GM12801 (cell line): ENCODE data around the gene ENTHD1.

Experiments used
- TF ChIP-seq, protein P1 (sequence below): IDR thresholded peaks from one replicate; pipeline ENCODE4 v1.5.1; 2011; ENCODE audit warnings: control low read depth; ENCODE audit not compliant: insufficient read length; ENCODE audit errors: extremely low read depth

ENTHD1 gene

DNA sequence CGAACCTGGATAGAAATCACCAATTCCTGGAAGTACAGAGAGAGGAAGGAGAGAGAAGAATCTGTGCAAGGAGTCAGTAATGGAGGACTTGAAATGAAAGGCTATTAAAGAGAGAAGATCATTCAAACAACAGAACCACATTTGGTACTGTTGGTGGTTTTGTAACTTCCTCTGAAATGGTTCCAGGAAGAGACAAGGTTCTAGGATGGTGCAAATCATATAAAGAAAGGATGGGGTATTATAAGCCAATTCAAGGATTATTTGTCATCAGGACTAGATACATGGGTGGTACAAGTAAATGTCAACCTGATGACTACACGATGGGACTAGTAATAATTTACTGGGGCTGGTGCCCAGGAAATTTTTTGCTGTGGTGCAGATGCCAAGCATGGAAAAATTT, 37.7 kb upstream of the ENTHD1 start:
- TF ChIP-seq, protein P1, sequence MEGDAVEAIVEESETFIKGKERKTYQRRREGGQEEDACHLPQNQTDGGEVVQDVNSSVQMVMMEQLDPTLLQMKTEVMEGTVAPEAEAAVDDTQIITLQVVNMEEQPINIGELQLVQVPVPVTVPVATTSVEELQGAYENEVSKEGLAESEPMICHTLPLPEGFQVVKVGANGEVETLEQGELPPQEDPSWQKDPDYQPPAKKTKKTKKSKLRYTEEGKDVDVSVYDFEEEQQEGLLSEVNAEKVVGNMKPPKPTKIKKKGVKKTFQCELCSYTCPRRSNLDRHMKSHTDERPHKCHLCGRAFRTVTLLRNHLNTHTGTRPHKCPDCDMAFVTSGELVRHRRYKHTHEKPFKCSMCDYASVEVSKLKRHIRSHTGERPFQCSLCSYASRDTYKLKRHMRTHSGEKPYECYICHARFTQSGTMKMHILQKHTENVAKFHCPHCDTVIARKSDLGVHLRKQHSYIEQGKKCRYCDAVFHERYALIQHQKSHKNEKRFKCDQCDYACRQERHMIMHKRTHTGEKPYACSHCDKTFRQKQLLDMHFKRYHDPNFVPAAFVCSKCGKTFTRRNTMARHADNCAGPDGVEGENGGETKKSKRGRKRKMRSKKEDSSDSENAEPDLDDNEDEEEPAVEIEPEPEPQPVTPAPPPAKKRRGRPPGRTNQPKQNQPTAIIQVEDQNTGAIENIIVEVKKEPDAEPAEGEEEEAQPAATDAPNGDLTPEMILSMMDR, result no peak

DNA sequence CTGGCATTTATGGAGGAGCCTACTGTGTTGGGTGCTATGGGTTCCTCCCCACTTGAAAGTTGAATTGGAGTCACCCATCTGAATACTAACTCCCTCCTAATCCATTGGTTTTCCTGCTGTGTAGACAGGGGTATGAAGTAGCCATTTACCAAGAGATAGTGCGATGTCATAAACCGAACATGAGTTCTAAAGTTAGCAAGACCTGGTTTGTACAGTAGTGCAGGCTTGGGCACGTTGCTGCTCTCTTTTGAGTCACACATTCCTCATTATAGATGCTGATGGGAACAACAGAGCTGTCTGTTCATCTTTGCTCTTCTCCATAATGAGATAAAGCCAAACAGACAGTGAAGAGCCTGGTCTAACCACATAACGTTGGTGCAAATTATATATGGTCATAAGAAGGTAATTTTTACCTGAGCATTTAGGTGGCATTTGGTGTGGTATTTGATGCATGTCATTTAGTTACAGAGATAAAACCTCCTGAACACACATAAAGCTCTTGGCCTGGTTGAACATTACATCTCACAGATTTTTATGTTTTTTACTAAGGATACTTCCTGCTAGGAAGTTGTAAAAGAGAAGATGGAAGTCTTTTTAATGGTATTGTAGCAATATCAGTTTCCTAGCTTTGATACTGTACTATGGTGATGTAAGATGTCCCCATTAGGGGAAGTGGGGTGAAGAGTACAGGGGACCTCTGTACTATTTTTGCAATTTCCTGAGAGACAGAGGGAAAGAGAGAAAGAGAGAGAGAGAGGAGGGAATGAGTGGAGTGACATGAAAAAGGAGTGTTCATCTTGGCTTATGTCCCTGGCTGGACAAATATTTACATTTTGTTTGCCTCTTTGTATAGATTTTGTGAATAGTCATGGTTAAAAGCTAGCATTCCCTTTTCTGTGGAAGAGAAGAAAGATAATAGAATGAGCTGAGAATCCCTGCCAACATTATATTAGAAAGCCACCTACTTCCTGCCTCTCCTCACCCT, 35.3 kb upstream of the ENTHD1 start:
- TF ChIP-seq, protein P1, result no peak

DNA sequence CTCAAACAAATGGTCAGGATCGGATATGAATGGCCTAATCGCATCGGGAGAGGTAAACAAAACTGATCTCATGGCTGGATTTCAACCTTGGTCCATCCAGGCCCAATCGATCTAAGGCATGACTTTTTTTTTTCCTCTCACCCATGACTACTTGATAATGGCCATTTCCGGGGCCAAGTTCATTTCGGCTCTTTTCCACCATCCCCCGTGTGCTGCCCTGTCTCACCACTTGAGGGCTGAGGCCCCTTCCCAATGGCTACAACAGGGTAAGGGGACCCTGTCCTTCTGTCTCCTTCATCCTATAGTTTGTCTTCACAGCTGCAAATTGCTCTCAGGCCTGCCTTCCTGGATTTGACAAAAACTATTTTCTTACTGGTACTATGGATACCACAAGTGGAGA, 34.0 kb upstream of the ENTHD1 start:
- TF ChIP-seq, protein P1, result no peak

DNA sequence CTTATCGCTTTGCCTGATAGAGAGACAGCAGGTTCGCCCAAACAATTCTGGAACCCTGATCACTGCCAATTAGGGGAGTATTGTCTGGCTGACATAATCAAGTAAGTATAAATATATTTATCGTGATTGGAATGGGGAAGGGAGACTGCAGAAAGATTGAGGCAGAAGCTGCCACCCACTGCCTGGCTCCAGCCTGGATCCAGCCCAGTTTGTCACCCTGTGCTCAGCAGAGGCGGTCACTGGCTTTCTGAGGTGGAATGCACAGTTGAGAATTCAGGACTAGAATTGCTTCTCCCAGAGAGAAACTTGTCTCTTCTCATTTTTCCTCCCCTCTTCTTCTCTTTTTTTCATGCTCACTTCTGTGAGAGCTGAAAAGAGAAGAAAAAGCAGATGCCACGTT, 33.2 kb upstream of the ENTHD1 start:
- TF ChIP-seq, protein P1, result no peak

DNA sequence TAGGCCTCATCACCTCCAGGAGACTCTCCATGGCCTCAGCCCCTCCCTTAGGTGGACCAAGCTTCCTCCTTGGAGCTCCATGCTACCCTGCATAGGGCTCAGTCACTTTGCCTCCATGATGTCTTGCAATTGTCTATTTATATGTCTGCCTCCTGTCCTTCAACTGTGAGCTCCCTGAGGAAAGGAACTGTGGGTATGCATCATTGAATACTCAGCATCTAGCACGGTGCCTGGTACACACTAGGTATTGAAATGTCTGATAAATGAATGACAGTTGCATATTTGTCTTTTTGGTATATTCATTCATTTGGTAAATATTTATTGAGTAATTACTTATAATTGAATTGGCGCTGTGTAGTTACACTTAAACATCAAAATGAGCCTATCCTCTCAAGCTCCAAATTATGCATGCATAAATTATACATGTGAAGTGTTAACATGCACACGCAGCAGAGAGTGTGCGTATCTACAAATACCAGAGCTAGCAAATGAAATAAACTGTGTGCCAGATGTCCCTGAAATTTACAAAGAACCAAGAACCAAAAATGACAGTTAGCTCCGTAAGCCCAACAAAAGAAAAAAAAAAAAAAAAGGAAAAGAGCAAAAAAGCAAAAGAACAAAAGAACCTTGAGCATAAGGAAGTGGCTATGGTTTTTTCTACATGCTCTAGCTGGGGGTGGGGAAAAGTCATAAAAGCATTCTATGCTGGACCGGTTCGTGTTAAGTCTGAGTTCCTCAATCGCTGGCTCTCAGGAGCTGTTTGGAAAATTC, 32.5 kb upstream of the ENTHD1 start:
- TF ChIP-seq, protein P1, result no peak

DNA sequence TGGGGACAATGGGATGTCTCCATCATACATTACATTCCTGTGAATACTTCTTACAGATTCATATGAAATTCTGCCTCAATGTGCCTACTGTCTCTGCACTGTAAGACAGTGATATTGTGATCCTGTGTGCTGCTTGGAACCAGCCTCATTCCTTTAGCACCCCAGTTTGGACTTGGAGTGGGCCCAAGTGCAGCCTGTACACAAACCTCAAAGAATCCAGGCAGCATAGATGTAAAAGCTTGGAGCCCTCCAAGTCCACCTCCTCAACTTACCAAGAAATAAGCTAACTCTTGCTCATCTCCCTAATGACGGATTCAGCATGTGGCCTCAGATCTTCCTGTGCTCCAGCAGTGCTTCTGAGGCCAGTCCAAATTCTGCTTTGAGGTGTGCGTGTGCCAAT, 31.7 kb upstream of the ENTHD1 start:
- TF ChIP-seq, protein P1, result no peak

DNA sequence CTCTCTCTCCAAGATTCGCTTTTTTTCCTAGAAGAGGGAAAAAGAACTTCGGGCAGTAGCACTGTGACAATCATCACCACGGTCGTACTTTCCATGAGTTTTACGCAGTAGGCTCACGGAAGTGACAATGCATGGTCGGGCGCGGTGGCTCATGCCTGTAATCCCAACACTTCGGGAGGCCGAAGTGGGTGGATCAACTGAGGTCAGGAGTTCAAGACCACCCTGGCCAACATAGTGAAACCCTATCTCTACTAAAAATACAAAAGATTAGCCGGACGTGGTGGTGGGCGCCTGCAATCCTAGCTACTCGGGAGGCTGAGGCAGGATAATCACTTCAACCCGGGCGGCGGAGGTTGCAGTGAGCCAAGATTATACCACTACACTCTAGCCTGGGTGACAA, 30.7 kb upstream of the ENTHD1 start:
- TF ChIP-seq, protein P1, result no peak
